Epithelial cell of prostate (primary cell): ENCODE measurements around the gene TOX3.

ENCODE experiments used
- DNase-seq: peaks from one replicate; pipeline ENCODE4 v3.0.0-alpha.2; 2011; ENCODE audit warnings: low read depth, low spot score
- H3K27ac ChIP-seq: fragments of 450-650 bp; 2 replicates; pipeline ENCODE4 v1.5.1; 2017; ENCODE audit warnings: mild to moderate bottlenecking

TOX3 gene

DNA sequence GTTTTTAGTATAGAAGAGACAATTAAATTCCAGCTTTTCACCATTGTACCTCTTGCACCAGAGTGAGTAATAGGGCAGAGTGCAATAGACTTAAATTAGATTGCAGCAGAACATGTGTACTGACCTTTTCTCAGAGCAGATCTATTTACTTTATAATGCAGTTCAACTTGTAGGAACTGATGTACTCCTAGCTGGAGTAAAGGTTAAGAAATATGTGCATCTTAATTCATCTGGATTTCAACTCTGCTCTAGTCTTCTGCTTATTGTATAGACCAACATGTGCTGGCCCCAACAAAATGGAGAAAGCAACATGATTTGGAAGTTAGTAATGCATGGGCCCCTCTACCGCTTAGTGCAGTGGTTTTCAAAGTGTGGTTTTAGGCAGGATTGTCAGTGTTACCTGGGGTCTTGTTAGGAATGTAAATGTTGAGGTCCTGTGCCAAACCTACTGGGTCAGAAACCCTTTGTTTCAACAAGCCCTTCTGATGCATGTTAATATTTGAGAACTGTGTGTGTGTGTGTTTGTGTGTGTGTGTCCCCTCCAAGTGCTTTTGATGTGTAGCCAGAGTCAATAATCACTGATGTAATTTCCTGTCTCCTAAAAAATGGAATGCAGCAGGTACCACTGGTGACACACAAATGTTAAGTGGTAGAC, 138.6 kb downstream of the TOX3 start:
- H3K27ac ChIP-seq: peak overlapping the region; percentile 31
- DNase-seq: no peak

DNA sequence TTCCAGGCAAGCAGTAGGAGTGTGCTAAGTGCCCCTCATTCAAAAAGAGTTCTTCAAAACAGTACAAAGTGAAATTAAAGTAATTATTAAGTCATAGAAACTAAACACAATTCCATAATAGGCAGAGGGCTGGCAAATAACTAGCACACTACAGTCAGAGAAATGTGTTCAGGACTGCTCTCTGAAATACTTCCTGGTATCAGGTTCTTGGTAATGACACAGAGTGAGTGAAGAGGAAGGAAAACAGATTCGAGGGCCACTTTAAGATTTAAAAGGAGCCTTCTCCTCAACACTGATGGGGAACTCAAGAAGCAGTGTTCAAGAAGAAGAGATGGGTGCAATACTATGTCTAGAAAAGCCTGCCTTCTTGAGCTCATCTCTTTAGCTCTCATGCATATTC, 139.2 kb downstream of the TOX3 start:
- peak overlapping the region; percentile 31 for H3K27ac ChIP-seq
- no peak for DNase-seq

DNA sequence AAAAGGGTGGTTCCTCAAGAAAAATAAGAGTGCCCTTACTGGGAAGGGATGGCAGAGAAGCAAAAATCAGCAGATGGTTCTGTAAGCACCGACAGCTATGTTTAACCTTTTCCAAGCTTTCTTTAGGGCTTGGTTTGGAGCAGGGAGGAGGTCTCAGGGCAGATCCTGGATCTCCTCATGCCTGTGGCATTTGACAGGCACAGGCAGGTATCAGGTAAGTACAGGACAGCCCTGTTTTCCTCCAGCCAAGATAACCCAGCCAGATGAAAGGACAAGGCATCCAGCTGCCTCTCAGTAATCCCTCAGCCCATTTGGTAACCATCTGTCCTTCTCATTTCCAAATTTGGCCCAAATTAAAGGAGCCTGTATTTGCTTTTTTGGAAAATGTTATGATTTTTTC, 141.5 kb downstream of the TOX3 start:
- peak; percentile 16 for DNase-seq
- H3K27ac ChIP-seq: no peak overlapping the region

DNA sequence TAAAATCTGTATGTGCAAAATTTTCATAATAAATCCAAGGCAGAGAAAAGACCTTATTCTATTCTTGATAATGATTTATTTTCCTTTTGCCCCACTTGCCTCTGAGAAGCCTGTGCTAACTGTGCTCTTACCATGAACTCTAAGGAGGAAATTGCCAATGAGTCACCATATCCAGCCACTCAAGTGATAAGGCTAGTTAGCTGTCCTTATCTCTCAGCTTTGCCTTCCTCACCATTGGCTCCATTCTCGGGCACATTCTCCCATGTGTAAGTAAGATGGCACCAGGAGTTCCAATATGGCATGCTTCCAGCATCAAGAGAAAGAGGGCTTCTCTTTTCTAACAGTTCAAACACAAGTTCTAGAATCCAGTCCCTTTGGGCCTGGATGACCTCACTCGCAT, 142.4 kb downstream of the TOX3 start:
- no peak overlapping the region for H3K27ac ChIP-seq
- no peak for DNase-seq

DNA sequence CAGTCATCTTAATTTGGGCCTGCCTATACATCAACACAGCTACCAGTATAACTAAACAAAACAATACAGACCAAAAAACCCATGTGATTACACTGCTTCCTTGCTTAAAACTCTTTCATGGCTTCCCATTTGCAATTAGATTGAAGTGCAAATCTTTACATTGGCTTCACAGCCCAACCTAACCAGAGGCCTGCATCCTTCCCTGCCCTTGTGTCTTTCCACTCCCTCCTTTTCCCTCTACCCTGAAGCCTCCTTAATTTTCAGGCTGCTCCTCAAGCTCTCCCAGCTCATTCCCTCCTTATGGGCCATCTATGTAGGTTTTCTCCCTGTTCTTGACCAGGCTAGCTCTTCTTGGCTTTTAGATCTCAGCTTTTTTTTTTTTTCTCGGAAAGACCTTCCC, 147.8 kb downstream of the TOX3 start:
- DNase-seq: no peak
- H3K27ac ChIP-seq: no peak overlapping the region

DNA sequence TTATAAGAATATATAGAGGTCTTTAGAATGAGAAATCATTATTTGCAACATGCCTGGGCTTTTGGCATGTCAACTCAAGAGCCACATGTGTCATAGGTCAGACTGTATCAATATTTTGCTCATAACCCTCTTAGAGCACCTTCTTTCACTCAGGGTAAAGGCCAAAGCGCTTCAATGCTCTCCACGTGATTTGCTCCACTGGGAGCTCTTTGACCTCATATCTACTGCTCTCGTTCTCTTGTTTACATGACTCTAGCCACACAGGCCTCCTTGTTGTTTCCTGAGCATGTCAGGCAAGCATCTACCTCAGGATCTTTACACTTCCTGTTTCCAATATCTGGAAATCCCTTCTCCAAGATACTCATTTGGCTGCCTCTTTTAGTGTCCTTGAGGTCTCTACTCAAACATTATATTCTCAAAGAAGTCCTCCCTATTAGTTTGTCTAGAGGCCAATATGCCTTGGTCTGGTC, 148.4 kb downstream of the TOX3 start:
- no peak for DNase-seq

DNA sequence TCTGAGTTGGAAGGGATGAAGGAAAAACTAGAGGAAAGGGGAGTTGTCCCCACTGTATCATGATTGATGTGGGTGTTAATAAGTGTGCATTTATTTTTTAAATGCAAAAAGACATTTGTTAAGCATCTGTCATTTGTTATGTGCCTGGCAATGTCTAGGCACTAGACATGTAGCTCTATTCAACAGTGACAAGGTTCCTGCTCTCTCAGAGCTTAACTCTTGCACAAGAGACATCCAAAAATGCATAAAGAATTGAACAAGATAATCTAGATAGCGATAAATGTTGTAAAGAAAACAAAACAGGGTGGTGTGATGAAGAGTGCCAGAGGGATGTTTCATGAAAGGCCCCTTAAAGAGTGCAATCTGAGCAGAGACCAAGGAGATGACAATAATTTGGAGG, 148.9 kb downstream of the TOX3 start:
- H3K27ac ChIP-seq: no peak overlapping the region

More for the DNA sequence above, 148.4 kb downstream of the TOX3 start:
- H3K27ac ChIP-seq: no peak overlapping the region

DNA sequence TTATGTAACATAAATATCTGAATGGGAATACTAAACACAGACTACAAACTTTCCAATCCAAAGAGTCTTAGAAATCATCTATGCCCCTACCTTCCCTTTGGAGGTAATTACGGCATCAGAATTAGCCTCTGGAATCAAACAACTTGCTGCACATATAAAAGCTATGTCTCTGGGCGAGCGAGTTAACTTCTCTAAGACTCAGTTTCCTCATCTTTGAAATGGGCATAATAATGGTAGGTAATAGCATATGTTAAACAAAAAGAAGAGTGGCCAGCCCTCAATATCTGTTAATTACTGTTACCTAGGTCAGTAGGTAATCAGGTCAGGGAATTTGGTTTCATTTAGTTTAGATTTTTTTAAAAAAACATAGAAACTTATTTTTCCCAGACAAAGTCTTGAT, 153.5 kb downstream of the TOX3 start:
- H3K27ac ChIP-seq: no peak overlapping the region
- no peak for DNase-seq

More for the DNA sequence above, 148.9 kb downstream of the TOX3 start:
- no peak for DNase-seq

DNA sequence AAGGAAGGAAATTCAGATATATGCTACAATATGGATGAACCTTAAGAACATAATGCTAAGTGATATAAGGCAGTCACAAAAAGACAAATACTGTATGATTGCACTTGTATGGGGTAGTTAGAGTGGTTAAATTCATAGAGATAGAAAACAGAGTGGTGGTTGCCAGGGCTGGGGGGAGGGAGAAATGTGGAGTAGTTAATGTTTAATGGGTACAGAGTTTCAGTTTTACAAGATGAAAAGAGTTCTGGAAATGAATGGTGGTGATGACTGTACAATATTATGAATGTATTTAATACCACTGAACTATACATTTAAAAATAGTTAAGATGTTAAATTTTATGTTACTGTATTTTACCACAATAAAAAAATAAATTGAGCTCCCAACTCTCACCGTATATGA, 157.9 kb downstream of the TOX3 start:
- DNase-seq: no peak
- H3K27ac ChIP-seq: no peak overlapping the region
